Esophagus muscularis mucosa (tissue), 4 donors: ENCODE results near the gene CCHCR1. TPM values are rescaled to one million over a fixed set of nuclear protein-coding genes. Genes with fewer than 3 reads are reported as not detected.

Experiments
- DNase-seq: peaks from one replicate; pipeline ENCODE4 v3.0.0-alpha.2; 2017; ENCODE audit errors: extremely low spot score
- H3K27ac ChIP-seq, 4 donors: fragments of 200-600 bp; sonication (generic); replicated peaks in 1 of 4; 1 replicate in 3 of 4; 2 replicates in 1 of 4; pipeline ENCODE4 v1.5.1; 2016 to 2019; ENCODE audit warnings: mild to moderate bottlenecking in 1 of 4
- H3K27me3 ChIP-seq, 4 donors: fragments of 200-600 bp; sonication (generic); one replicate each; pipeline versions ENCODE4 v1.5.1 to v1.6.0; 2016 to 2019
- H3K36me3 ChIP-seq, 4 donors: fragments of 200-600 bp; sonication (generic); one replicate each; pipeline ENCODE4 v1.5.1; 2016 to 2019
- H3K4me1 ChIP-seq, 4 donors: fragments of 200-600 bp; sonication (generic); one replicate each; pipeline ENCODE4 v1.5.1; 2016 to 2019
- H3K4me3 ChIP-seq, 4 donors: fragments of 200-600 bp; sonication (generic); 1 replicate in 2 of 4; 2 replicates in 2 of 4; pipeline ENCODE4 v1.5.1; 2016 to 2019; ENCODE audit warnings: mild to moderate bottlenecking in 4 of 4, moderate library complexity in 1 of 4
- H3K9me3 ChIP-seq, 4 donors: fragments of 200-600 bp; sonication (generic); 1 replicate in 3 of 4; 2 replicates in 1 of 4; pipeline ENCODE4 v1.5.1; 2016 to 2019
- CTCF ChIP-seq, 3 experiments: fragments of 200-600 bp in 2 of 3; fragments of 450-650 bp in 1 of 3; sonication (generic) in 2 of 3; IDR thresholded peaks; one replicate each; pipeline ENCODE4 v1.5.1; 2017 to 2019; ENCODE audit warnings: antibody characterized with exemption in 3 of 3, mild to moderate bottlenecking in 2 of 3, moderate library complexity in 1 of 3
- EP300 ChIP-seq: sonication (generic); formaldehyde crosslinking; IDR thresholded peaks from one replicate; pipeline ENCODE4 v1.6.1; 2017; ENCODE audit warnings: antibody characterized with exemption
- POLR2A ChIP-seq: fragments of 450-650 bp; IDR thresholded peaks from one replicate; pipeline ENCODE4 v1.6.1; 2017; ENCODE audit warnings: antibody characterized with exemption, moderate library complexity, mild to moderate bottlenecking, low read depth
- POLR2AphosphoS5 ChIP-seq, 2 donors: sonication (generic); formaldehyde crosslinking; IDR thresholded peaks; one replicate each; pipeline ENCODE4 v1.6.1; 2017; ENCODE audit warnings: antibody characterized with exemption in 2 of 2
- WGBS: methylation state at CpG from one replicate; pipeline ENCODE4 v1.1.5; 2018; 5-methylcytosine and 5-hydroxymethylcytosine counted together
- intact Hi-C: fragments of 100-400 bp; cut with DNase I; formaldehyde crosslinking; loops from one replicate; pipeline ENCODE4 v1.15.1; 2023
- total RNA-seq, 4 donors: library from RNA; depleted of rRNA; stranded (reverse); fragments of >200 nt; gene quantifications; one replicate each; pipeline versions ENCODE4 v1.1.0 to v1.2.1, GENCODE V29; 2016

CCHCR1 gene
- total RNA-seq, 4 donors from 2014 or later = 5.8 to 11.6 (median 9.4) TPM

GRCh38 chr6:31140643-31141042 lies 17.0 kb downstream of the CCHCR1 start:
- intact Hi-C loops = no loop called here
- H3K4me3 ChIP-seq = no peak overlapping the region
- H3K9me3 ChIP-seq = no peaks in the 10 kb centered on the region
- no peak overlapping the region for H3K27ac ChIP-seq
- peaks cover 0 to 7% (median 0%) of the 10 kb centered on the region in 4 donors for H3K27me3 ChIP-seq
- DNase-seq = no peak
- peaks cover 0 to 30% (median 19%) of the 10 kb centered on the region in 4 donors for H3K36me3 ChIP-seq
- peaks cover 13 to 33% (median 32%) of the 10 kb centered on the region in 4 donors for H3K4me1 ChIP-seq
- TF ChIP-seq POLR2AphosphoS5 (IDR thresholded peaks at IDR 0.05) = no peak
- no peak for TF ChIP-seq CTCF (IDR thresholded peaks at IDR 0.05)
- no peak for TF ChIP-seq EP300
- no peak for TF ChIP-seq POLR2A
- WGBS = 94% methylated on average over 8 of the region's 15 CpGs

- Histone ChIP-seq H3K4me1 (peaks cover 13 to 33% (median 32%) of the 10 kb centered on the region in 4 donors), H3K4me3 (no peak overlapping the region), H3K27ac (no peak overlapping the region), H3K27me3 (peaks cover 0 to 7% (median 0%) of the 10 kb centered on the region in 4 donors), H3K36me3 (peaks cover 0 to 21% (median 9%) of the 10 kb centered on the region in 4 donors), H3K9me3 (no peaks in the 10 kb centered on the region)
- no peak for TF ChIP-seq EP300
- no peak for TF ChIP-seq POLR2AphosphoS5 (IDR thresholded peaks at IDR 0.05)
- no peak for TF ChIP-seq POLR2A
- TF ChIP-seq CTCF (IDR thresholded peaks at IDR 0.05) = no peak
- DNase-seq = no peak
- 41% methylated on average over 4 of the region's 4 CpGs for WGBS
- intact Hi-C loops = loop anchor here (2.0 kb wide), 1 partner anchor 227 kb away; no protein-coding TSS in a partner anchor
Observed at GRCh38 chr6:31139599-31139998, 18.0 kb downstream of the CCHCR1 start.

DNA sequence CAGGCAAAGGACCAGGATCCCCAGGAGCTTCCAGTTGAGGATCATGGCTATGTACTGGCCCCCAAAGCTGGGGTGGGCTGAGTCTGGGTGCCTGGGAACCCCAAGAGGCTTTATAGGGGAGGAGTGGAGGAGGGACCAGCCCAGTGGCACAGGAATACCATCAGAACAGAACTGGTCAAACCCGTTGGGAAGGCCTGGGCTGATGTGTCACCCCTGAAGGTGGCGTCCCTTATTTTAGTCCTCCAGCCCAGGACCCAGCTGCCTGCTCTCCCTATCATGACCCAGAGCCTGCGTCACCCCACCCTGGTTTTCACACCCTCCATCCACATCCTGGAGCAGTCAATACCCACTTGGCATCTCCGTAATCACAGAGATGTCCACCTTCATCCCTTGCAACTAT lies 18.6 kb downstream of the CCHCR1 start, which contains the start of gene PSORS1C2:
TSS of gene PSORS1C2 (minus strand) at position 85 of the 400 bp plus-strand sequence. CDS start at position 45, 40 bp downstream.
- 94% methylated on average over 4 of the region's 4 CpGs for WGBS
- Histone ChIP-seq H3K4me1 (peaks cover 13 to 33% (median 32%) of the 10 kb centered on the region in 4 donors), H3K27ac (no peak within 1 kb of the TSS), H3K27me3 (peaks cover 0 to 7% (median 0%) of the 10 kb centered on the region in 4 donors), H3K9me3 (no peaks in the 10 kb centered on the region), H3K36me3 (peaks cover 0 to 14% (median 5%) of the 10 kb centered on the region in 4 donors), H3K4me3 (peak within 1 kb of the TSS in 1 of 4 donors; percentile 28)
- DNase-seq = no peak
- no peak for TF ChIP-seq POLR2AphosphoS5 (IDR thresholded peaks at IDR 0.05)
- no peak for TF ChIP-seq EP300
- no peak for TF ChIP-seq CTCF (IDR thresholded peaks at IDR 0.05)
- no peak for TF ChIP-seq POLR2A
- intact Hi-C loops = loop anchor here (2.0 kb wide), 1 partner anchor 228 kb away; no protein-coding TSS in a partner anchor

DNA sequence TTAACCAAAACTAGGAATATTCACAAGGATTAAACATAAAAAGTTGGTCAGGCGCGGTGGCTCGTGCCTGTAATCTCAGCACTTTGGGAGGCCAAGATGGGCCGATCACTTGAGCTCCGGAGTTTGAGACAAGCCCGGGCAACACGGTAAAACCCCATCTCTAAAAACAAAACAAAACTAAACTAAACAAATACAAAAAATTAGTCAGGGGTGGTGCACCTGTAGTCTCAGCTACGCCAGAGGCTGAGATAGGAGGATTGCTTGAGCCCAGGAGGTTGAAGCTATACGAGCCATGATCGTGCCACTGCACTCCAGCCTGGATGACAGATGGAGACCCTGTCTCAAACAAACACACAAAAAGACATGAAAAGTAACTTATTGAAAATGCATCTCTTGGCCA lies 21.9 kb downstream of the CCHCR1 start:
- no peak overlapping the region for H3K27ac ChIP-seq
- no peak for TF ChIP-seq POLR2AphosphoS5 (IDR thresholded peaks at IDR 0.05)
- no peak for TF ChIP-seq POLR2A
- no peak for TF ChIP-seq CTCF (IDR thresholded peaks at IDR 0.05)
- TF ChIP-seq EP300 = no peak
- no peak overlapping the region for H3K4me3 ChIP-seq
- H3K27me3 ChIP-seq = peaks cover 0 to 7% (median 0%) of the 10 kb centered on the region in 4 donors
- no peaks in the 10 kb centered on the region for H3K36me3 ChIP-seq
- intact Hi-C loops = loop anchor here (2.0 kb wide), 1 partner anchor 57 kb away; no protein-coding TSS in a partner anchor
- peaks cover 7 to 21% (median 16%) of the 10 kb centered on the region in 4 donors for H3K4me1 ChIP-seq
- 82% methylated on average over 10 of the region's 10 CpGs for WGBS
- no peak for DNase-seq
- H3K9me3 ChIP-seq = no peaks in the 10 kb centered on the region
